Measurements from ENCODE around the gene H6PD. TPM values are rescaled to one million over a fixed set of nuclear protein-coding genes. Genes with fewer than 3 reads are reported as not detected.

The H6PD gene
- total and polyA plus RNA-seq, 2 donors (not counting 3 experiments of a cell fraction or from before 2014, with no cell fraction given): 24.5 to 29.0 TPM

- intact Hi-C loops (cut with micrococcal nuclease): no loop called here
- POLR2A ChIA-PET: no interaction called here
- peaks cover 14% of the 10 kb centered on the region for H4K20me1 ChIP-seq (replicated peaks; ENCODE audit: control insufficient read depth, extremely low read depth, insufficient read depth, low read length)
Observed at GRCh38 chr1:9311479-9311878, 76.9 kb downstream of the H6PD start.

More at GRCh38 chr1:9311479-9311878, 76.9 kb downstream of the H6PD start:
- DNase-seq (ENCODE audit: low read depth, low spot score) (no peak), FAIRE-seq (no peak)
- no peak overlapping the region for H3K4me3 ChIP-seq (replicated peaks in 1 of 3; ENCODE audit: insufficient read depth in 1 of 3, low read depth in 1 of 3, low read length in 3 of 3)
- H3K36me3 ChIP-seq (ENCODE audit: control insufficient read depth in 2 of 2, extremely low read depth in 1 of 2, insufficient read depth in 2 of 2, low read length in 2 of 2): peaks cover 2 to 6% of the 10 kb centered on the region in 2 experiments
- no peak overlapping the region for H3K4me2 ChIP-seq (ENCODE audit: insufficient read depth, low read length)
- no peak overlapping the region for H3K9ac ChIP-seq (replicated peaks; ENCODE audit: extremely low read depth, insufficient read depth, low read length)
- CTCF ChIA-PET: interaction anchor here (0.8 to 1.8 kb wide), 3 partner anchors 45 to 180 kb away, joined by 3 to 4 read pairs (median 4); no protein-coding TSS in a partner anchor
- no peaks in the 10 kb centered on the region for H3K9me3 ChIP-seq (replicated peaks; ENCODE audit: control insufficient read depth, insufficient read depth, low read length)
- TF ChIP-seq POLR2A (IDR thresholded peaks at IDR 0.05; ENCODE audit: low read depth, low read length): no peak
- TF ChIP-seq GATA2 (IDR thresholded peaks at IDR 0.05; ENCODE audit: insufficient read depth, insufficient read length, low read depth, low read length): no peak
- TF ChIP-seq, protein P1, sequence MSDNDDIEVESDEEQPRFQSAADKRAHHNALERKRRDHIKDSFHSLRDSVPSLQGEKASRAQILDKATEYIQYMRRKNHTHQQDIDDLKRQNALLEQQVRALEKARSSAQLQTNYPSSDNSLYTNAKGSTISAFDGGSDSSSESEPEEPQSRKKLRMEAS (IDR thresholded peaks at IDR 0.05; ENCODE audit: insufficient read depth, insufficient read length): no peak
- TF ChIP-seq CTCF (IDR thresholded peaks at IDR 0.05; ENCODE audit: extremely low read depth in 1 of 2, insufficient read depth in 1 of 2, low read depth in 1 of 2, low read length in 2 of 2): no peak
- TF ChIP-seq POLR2AphosphoS5 (IDR thresholded peaks at IDR 0.05; ENCODE audit: insufficient read depth, low read depth, low read length): no peak
- no peak for TF ChIP-seq EZH2 (IDR thresholded peaks at IDR 0.05; ENCODE audit: borderline replicate concordance, low read depth, low read length, severe bottlenecking)
- TF ChIP-seq MYC (IDR thresholded peaks at IDR 0.05; ENCODE audit: low read depth, low read length): no peak
- no peak for TF ChIP-seq JUN (IDR thresholded peaks at IDR 0.05; ENCODE audit: borderline replicate concordance, insufficient read depth, insufficient read length, low read depth)
- no peak for TF ChIP-seq FOS (IDR thresholded peaks at IDR 0.05; ENCODE audit: borderline replicate concordance, insufficient read depth, low read length)
- dilution Hi-C loops (cut with MboI; ENCODE audit: extremely low pct_ligation_motif_present, low sequenced_read_pairs): no loop called here
- no peak overlapping the region for H3K27ac ChIP-seq (ENCODE audit: insufficient read depth, low read depth, low read length)
- no peak overlapping the region for H2AFZ ChIP-seq (ENCODE audit: low read depth, low read length)
- BruUV-seq (replicated peaks): no TSS peak
- no peaks in the 10 kb centered on the region for H3K9me1 ChIP-seq (replicated peaks; ENCODE audit: control insufficient read depth, extremely low read depth, insufficient read depth, low read length)
- H3K27me3 ChIP-seq (ENCODE audit: control insufficient read depth in 2 of 2, insufficient read depth in 2 of 2, low read length in 2 of 2): no peaks in the 10 kb centered on the region
- peaks cover 94% of the 10 kb centered on the region for H3K79me2 ChIP-seq (ENCODE audit: control insufficient read depth, insufficient read depth, low read length)
- no peaks in the 10 kb centered on the region for H3K4me1 ChIP-seq (ENCODE audit: control insufficient read depth, extremely low read depth, insufficient read depth, low read length)
